ENCODE data around the gene ZSCAN12.
"Not testable (repeated sequence)": the region's sequence is repeated elsewhere in the genome, so short reads cannot be mapped to it uniquely, and the experiment has no call there.

ZSCAN12 gene

GRCh38 chr6:28393912-28394662, 5.5 kb downstream of the ZSCAN12 start:
- no peak for DNase-seq

- DNase-seq: no peak
Measured at GRCh38 chr6:28390688-28391087, 8.9 kb downstream of the ZSCAN12 start.

- DNase-seq: no peak
Measured at GRCh38 chr6:28384143-28384533, 15.4 kb downstream of the ZSCAN12 start.

GRCh38 chr6:28383235-28384142, 16.1 kb downstream of the ZSCAN12 start:
- DNase-seq: peak; percentile 69

- DNase-seq: no peak
Measured at GRCh38 chr6:28380381-28380780, 19.2 kb downstream of the ZSCAN12 start.

- DNase-seq: no peak
Measured at GRCh38 chr6:28378644-28379043, 20.9 kb downstream of the ZSCAN12 start.

GRCh38 chr6:28377879-28378278, 21.7 kb downstream of the ZSCAN12 start:
- no peak for DNase-seq

- DNase-seq: no peak
Measured at GRCh38 chr6:28373925-28374324, 25.6 kb downstream of the ZSCAN12 start.

- no peak for DNase-seq
Measured at GRCh38 chr6:28371706-28372451, 27.7 kb downstream of the ZSCAN12 start.

GRCh38 chr6:28371280-28371679, 28.3 kb downstream of the ZSCAN12 start:
- DNase-seq: no peak

- no peak for DNase-seq
Measured at GRCh38 chr6:28370440-28370839, 29.1 kb downstream of the ZSCAN12 start.

- DNase-seq: no peak
Measured at GRCh38 chr6:28369463-28369862, 30.1 kb downstream of the ZSCAN12 start.

GRCh38 chr6:28368522-28368921, 31.0 kb downstream of the ZSCAN12 start:
- DNase-seq: no peak

- DNase-seq: not testable (repeated sequence)
Measured at GRCh38 chr6:28365590-28365989, 34.0 kb downstream of the ZSCAN12 start.

- DNase-seq: no peak
Measured at GRCh38 chr6:28360961-28361360, 38.6 kb downstream of the ZSCAN12 start.

GRCh38 chr6:28359562-28359961, 40.0 kb downstream of the ZSCAN12 start:
- DNase-seq: not testable (repeated sequence)

GRCh38 chr6:28357036-28357435, 42.5 kb downstream of the ZSCAN12 start:
- DNase-seq: no peak

GRCh38 chr6:28356666-28357020, 42.9 kb downstream of the ZSCAN12 start:
- DNase-seq: no peak

- peak; percentile 73 for DNase-seq
Measured at GRCh38 chr6:28355743-28356665, 43.5 kb downstream of the ZSCAN12 start.

- DNase-seq: no peak
Measured at GRCh38 chr6:28354688-28355554, 44.6 kb downstream of the ZSCAN12 start.

GRCh38 chr6:28353981-28354676, 45.4 kb downstream of the ZSCAN12 start:
- peak; percentile 40 for DNase-seq

Measured in DMS79 (cell line).